DMS 273 treated with DMSO at 0.1 percent for 48 hours (cell line): Measurements from ENCODE around the gene CLHC1.
"Not testable (repeated sequence)": the region's sequence is repeated elsewhere in the genome, so short reads cannot be mapped to it uniquely, and the experiment has no call there.

Experiments used
- DNase-seq: peaks from one replicate; lab custom pipeline; 2025; lab: John Stamatoyannopoulos, UW

The CLHC1 gene

DNA sequence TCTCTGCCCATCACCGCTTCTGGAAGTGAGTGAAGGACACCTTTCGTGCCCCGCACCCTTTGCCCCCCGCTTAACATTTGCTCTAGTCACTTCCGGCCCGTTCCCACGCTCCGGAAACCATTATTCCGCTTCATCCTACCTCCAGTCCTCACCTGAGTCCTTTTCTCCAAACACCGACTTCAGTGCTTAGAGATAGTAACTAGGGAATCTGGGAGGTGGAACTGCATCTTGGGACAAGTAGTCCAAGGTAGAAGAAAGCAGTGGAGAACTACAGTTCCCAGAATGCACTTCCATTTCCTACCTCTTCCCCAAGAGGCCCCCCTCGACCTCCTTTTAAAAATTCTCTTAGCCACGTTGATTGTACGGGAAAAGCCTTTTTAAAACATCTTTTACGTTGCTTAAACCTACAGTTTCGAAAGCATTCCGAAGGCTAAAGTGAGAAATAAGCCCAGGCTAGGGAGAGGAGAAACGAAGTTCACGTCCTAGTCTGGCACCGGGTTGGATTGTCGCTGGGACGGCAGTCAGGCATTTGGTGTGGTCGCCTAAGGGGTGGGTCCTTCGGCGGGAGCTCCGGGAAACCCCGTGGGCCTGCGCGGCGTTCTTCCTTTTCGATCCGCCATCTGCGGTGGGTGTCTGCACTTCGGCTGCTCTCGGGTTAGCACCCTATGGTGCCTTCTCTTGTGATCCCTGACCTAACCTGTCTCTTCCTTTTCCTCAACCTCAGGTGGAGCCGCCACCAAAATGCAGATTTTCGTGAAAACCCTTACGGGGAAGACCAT, at the start of gene CLHC1, which contains the start of gene RPS27A:
Gene CLHC1 (minus strand): TSS at position 210 of the 779 bp plus-strand sequence. CDS start 9,882 bp downstream, outside the sequence.
Gene RPS27A (plus strand): TSS at position 605 of the 779 bp plus-strand sequence. CDS start 137 bp downstream, at position 742.
- DNase-seq = peak; percentile 95

DNA sequence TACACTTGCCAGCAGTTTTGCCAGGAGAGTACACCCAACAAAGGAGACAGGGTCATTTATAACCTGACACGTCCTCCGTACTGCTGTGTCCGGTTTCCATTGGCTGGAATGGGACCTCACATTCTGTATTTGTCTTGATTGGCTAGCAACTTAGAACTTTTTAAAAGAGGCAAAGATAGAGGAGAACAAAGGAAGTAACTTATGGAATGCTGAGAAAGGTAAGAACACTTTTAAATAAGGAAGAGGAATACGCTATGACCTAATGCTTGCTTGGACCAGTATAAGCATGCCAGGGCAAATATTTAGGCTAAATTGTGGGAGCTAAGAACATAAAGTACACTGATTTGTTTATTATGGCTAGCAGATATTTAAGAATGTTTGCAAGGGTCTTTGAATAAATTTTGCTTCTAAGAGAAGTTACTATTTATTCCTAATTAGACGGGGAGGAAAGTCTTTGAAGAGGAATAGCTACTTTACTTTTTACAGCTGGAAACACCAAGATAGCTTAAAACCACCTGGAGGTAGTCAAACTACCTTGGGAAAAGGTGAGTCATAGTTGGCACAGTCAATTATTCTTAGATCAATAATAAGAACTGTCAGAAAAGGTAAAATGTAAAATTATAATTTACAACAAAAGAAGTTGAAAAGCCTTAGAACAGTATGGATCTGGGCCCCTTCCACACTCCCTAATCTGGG, 48.9 kb upstream of the CLHC1 start:
- DNase-seq = not testable (repeated sequence)

DNA sequence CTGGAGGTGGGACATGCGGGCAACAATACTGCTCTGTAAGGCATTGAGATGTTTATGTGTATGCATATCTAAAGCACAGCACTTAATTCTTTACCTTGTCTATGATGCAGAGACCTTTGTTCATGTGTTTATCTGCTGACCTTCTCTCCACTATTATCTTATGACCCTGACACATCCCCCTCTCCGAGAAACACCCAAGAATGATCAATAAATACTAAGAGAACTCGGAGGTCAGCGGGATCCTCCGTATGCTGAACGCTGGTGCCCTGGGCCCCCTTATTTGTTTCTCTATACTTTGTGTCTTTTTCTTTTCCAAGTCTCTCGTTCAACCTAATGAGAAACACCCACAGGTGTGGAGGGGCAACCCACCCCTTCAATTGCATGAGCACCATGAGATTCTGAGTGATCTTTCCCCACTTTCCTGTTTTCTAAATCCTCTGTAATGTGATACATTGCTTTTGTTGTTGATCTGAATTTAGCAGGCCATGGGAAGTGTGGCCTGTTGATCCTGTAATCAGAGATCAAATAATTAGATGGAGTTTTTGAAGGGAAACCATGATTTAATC, 47.8 kb upstream of the CLHC1 start:
- DNase-seq = not testable (repeated sequence)

DNA sequence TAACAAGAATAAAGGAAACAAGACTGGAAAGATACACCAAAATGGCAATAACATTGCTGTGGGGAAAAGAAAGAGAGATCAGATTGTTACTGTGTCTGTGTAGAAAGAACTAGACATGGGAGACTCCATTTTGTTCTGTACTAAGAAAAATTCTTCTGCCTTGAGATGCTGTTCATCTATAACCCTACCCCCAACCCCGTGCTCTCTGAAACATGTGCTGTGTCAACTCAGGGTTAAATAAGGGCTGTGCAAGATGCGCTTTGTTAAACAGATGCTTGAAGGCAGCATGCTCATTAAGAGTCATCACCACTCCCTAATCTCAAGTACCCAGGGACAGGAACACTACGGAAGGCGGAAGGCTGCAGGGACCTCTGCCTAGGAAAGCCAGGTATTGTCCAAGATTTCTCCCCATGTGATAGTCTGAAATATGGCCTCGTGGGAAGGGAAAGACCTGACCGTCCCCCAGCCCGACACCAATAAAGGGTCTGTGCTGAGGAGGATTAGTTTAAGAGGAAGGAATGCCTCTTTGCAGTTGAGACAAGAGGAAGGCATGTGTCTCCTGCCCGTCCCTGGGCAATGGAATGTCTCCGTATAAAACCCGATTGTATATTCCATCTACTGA, 47.2 kb upstream of the CLHC1 start:
- DNase-seq = not testable (repeated sequence)

DNA sequence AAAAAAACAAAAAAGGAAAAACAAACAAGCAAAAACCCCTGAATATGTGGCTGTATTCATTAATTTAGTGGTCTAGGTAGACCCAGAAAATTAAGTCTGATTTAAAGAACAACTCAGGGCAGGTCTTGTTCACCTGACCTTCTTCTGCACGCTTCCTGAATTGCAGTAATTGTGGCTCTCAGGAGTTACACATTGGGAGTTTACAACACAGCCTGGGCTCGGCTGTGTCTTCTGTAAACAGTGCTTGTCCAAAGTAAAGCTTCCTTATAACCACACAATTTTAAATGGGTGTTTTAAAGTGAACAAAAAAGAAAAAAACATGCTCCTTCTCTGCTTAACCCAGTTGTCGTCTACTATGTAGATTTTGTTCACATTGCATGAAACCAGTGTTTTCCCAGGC, 45.2 kb upstream of the CLHC1 start:
- DNase-seq = no peak

DNA sequence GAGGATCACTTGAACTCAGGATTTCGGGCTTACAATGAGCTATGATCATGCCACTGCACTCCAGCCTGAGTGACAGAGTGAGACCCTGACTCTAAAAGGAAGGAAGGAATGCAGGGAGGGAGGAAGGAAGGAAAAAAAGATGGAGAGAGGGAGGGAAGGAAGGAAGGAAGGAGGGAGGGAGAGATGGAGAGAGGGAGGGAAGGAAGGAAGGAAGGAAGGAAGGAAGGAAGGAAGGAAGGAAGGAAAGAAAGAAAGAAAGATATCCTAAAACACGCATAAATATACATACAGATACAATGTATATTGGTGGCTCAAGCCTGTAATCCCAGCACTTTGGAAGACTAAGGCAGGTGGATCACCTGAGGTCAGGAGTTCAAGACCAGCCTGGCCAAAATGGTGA, 42.3 kb upstream of the CLHC1 start:
- DNase-seq = not testable (repeated sequence)

DNA sequence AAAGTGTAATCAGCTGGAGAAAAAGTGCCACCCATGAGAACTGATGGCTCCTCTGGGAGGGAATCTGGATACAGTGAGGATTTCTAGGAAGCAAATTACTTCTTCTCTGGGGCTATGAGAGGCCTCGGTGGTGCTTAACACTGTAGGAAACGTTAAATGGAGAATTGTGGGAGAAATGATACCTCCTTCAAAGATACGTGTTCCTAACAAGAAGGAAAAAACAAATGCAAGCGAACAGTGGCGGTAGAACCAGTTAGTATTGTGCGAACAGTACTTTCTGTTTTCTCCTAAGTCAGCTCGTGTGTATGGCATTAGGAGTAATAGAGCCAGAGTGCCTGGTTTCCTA, 37.5 kb upstream of the CLHC1 start:
- no peak for DNase-seq

DNA sequence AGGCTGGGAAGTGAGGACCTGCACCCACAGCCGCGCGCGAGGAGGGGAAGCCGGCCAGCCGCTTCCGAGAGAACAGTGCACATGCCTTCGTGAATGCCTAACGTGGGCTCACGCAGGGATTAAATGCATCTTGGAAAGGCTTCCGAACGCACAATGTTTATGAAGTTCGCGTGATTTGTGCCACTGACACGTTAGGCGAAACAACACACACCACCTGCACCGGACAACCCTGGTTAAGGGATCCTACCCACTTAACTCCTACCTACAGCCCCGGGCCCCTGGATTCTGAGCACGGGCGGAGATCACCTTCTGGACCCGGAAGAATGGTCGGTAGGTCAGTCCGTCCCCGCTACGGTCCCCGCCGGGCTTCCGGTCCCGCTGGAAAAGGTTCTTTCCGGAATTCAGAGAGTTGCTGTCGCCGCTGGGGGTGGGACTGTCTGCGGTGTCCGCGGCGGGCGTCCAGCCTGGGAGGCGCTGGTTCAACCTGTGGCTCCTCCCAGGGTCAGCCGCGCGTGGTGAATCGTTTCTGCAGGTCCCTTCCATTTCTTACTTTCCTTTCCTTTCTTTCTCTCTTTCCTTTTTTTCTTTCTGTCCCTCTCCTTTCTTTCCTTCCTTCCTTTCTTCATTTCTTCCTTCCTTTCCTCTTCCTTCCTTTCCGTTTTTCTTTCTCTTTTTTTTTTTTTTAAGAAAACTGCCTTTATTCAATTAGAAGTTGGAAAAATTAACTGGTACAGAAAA, 37.0 kb upstream of the CLHC1 start, which contains the start of gene MTIF2:
Gene MTIF2 (minus strand): TSS at position 325 of the 738 bp plus-strand sequence. CDS start 5,373 bp downstream, outside the sequence.
- peak; percentile 90 for DNase-seq

DNA sequence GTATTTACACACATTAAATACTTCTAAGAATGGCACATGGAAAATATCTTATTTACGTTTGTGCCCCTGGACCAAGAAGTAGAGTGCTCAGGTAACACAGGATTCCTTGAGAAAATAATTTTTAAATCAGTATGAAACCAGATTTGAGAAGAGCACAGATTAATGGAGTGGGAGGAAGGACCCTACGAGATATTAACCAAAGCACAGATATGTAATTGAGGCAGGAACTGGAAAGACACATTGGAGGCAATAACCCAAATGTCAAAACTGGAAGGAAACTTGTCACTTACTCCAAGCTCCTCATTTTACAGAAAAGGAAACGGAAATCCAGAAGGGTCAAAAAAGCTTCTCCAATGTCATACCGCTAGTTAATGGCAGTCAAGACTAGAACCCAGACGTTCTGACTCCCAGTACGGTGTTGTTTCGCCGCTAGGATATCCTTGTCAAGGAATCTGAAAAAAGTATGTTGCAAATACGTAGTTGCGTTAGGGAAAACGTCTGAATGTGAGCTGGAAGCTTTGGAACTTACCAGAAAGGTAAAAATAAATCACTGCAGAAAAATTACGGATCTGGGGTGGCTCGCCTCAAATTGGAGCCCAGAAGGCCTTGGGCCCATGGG, 36.3 kb upstream of the CLHC1 start:
- DNase-seq = no peak

DNA sequence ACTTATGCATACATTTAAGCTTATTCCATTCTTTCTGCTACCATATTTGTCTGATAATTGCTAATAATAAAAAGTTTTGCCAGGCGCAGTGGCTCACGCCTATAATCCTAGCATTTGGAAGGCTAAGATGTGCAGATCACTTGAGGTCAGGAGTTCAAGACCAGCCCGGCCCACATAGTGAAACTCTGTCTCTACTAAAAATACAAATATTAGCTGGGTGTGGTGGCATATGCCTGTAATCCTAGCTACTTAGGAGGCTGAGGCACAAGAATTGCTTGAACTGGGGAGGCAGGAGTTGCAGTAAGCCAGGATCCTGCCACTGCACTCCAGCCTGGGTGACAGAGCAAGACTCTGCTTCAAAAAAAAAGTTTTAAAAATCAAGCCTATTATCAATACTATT, 27.5 kb upstream of the CLHC1 start:
- not testable (repeated sequence) for DNase-seq

DNA sequence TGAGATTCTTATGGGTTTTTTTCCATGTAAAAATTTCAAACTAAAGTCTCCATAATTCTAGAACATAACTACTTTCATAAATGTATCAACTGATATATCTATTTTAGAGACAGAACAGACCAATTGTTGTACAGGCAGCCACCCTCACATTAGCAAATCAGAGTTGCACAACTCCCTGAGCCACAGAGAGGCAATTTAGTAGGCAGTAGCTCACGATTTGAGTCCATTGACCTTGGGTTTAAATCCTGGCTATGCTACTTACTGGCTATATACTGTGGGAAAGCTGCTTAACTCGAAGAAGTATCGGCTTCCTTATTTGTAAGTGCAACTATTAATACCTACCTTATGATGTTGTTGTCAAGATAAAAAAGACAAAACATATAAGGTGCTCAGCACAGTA, 20.7 kb upstream of the CLHC1 start:
- DNase-seq = no peak

DNA sequence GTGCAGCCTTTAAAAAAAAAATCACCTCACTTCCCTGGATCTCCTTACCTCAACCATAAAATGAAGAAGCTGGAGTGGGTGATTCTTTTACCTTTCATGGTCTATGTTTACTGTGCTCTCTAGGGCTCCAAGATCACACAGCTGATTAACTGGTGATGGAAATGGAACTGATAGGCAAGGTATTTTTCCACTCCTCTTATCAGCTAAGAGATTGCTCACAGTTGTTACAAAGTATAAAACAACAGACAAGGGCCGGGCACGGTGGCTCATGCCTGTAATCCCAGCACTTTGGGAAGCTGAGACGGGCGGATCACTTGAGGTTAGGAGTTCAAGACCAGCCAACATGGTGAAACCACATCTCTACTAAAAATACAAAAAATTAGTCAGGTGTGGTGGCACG, 14.9 kb upstream of the CLHC1 start:
- DNase-seq = no peak

DNA sequence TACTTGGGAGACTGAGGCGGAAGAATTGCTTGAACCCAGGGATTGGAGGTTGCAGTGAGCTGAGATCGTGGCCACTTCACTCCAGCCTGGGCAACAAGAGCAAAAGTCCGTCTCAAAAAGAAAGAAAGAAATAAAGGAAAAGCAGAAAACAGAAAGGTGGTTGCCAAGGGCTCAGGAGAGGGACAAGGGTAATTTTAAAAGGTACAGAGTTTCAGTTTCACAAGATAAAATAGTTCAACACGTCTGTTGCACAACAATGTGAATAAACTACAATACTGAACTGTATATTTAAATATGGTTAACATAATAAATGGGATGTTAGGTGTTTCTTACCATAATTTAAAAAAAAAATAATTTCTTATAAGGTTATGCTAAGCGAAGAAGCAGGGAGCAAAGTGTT, 13.3 kb upstream of the CLHC1 start:
- DNase-seq = no peak

DNA sequence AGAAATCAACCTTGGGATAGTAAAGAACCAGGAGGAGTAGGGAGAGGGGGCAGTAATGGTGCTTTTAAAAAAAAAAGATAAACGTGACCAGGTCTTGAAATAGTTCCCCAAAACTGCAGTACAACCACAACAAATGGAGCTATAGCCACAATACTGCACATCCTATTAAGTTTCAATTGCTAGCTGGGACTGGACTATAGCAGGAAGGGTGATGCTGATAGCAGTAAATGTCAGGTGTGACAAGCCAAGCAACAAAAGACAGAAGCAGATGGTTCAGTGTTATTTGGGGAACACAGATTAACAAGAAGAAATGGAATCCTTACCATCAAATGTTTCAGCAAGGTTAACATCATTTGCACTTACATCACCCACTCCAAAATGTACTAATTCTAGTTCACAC, 10.5 kb upstream of the CLHC1 start:
- no peak for DNase-seq

DNA sequence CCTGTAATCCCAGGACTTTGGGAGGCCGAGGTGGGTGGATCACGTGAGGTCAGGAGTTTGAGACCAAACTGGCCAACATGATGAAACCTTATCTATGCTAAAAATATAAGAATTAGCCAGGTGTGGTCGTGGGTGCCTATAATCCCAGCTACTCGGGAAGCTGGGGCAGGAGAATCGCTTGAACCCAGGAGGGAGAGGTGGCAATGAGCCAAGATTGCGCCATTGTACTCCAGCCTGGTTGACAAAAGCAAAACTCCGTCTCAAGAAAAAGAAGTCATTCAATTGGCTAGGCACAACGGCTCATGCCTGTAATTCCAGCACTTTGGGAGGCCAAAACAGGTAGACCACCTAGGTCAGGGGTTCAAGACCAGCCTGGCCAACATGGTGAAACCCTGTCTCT, 9.5 kb upstream of the CLHC1 start:
- DNase-seq = not testable (repeated sequence)

DNA sequence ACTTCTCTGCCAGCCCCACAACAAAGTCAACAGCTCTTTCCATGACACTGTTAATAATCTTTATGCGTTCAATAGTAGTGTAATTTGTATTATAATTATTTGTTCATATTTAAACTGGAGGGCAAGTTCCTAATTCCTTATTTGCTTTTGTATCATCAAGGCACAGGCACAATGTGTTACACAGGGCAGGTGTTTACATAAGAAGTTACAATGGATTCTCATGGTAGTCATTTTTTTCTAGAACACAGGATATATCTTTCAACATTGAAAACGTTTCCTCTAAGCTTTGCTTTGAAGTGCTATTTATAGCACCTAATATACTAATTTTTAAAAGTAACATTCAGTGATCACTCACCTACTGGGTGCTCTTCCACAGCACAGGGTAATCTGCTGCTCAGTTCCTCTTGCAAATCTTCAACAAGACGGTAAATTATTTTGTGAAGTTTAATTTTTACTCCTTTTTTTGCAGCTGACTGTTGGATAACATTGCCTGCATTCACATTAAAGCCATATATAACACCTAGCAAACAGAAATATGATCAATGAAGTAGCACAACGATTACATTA, 7.6 kb upstream of the CLHC1 start:
- DNase-seq = no peak

DNA sequence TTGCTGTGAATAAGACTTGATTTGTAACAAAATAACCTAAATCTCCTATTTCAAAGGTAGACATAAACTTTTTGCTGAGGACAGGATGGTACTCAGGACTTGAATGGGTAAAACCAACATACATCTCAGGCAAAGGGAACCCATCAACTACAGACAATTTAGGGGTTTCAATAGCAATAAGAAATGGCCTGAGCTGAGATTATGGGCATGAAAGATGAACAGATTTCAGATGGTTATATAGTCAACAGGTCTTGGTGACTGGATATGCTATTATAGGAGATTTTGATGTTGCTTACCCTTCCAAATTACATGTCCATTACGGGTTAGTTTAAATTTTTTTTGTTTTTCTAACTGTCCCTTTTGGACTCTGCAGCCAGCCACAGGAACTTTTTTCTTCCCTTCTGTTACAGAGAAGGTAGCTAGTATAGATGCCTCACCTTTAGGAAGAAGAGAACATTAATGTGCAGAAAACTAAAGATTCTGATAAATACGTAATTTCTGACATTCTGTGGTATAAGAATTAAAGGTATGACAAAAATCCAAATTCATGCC, 5.0 kb upstream of the CLHC1 start:
- no peak for DNase-seq

DNA sequence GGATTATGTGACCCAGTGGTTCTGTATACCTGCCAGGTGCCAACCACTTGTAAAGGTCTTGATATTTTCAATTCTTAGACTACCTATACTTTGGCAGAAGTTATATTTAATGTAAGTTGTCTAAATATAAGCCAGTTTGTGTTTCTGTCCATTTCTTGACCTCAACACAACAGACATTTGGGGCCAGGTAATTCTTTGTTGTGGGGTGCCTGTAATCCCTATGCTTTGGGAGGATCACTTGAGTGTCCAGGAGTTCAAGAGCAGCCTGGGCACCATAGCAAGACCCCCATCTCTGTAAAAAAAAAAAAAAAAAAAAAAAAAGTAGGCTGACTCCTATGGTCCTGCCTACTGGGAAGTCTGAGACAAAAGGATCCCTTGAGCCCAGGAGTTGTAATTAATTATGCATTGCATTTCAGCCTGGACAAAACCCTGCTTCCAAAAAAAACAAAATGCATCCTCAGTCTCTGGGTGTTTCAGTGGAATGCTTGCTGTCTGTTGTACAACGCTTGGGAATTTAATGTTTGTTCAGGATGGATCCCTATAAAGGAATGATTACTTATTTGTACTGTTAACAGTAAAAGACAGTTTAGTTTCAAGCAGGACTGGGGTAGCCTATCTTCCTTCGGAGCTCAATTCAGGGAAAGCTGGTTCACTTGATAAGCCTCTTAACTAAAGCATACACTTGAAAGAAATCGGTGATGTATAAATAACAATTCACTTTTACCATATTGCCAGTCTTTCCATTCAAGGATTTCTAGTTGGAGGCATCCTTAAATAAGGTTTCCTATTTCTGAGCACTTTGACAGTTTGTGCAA, 3.8 kb upstream of the CLHC1 start:
- no peak for DNase-seq

DNA sequence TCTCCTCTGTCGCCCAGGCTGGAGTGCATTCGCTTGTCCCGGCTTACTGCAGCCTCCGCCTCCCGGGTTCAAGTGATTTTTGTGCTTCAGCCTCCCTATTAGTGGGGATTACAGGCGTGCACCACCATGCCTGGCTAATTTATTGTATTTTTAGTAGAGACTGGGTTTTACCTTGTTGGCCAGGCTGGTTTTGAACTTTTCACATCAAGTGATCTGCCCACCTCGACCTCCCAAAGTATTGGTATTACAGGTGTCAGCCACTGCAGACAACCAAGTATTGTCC, 1.5 kb upstream of the CLHC1 start:
- DNase-seq = no peak
